B cell (primary cell): ENCODE measurements around the gene DYNLL1. TPM values are rescaled to one million over a fixed set of nuclear protein-coding genes. Genes with fewer than 3 reads are reported as not detected.

ENCODE experiments used
- ATAC-seq: fragments of 200-7000 bp; cut with Tn5 transposase; one replicate; pipeline ENCODE4 v1.10.0; 2021; ENCODE audit warnings: low read depth, mild to moderate bottlenecking, moderate number of reproducible peaks, moderate library complexity
- CTCF ChIA-PET: fragments of 350-600 bp; sonication (Branson Sonifier 250); formaldehyde crosslinking; loops from one replicate; lab custom pipeline; 2021; ENCODE audit warnings: antibody characterized with exemption, inconsistent platforms; lab: Charles Lee
- POLR2A ChIA-PET: fragments of 350-600 bp; sonication (Branson Sonifier 250); formaldehyde crosslinking; loops from one replicate; lab custom pipeline; 2021; ENCODE audit warnings: antibody characterized with exemption; lab: Charles Lee
- DNase-seq: peaks from one replicate; pipeline ENCODE4 v3.0.0; 2013
- H2AFZ ChIP-seq: 2 replicates; pipeline ENCODE4 v1.6.1; 2012; ENCODE audit warnings: mild to moderate bottlenecking, low read depth, low read length; ENCODE audit not compliant: insufficient read depth, poor library complexity, severe bottlenecking
- H3K27ac ChIP-seq, 2 donors: 1 replicate in 1 of 2; 2 replicates in 1 of 2; pipeline ENCODE4 v1.5.1; 2012 to 2013; ENCODE audit warnings: low read length in 2 of 2, mild to moderate bottlenecking in 2 of 2, moderate library complexity in 1 of 2
- H3K27me3 ChIP-seq, 4 experiments: fragments of 200-600 bp in 1 of 4; sonication (generic) in 1 of 4; replicated peaks in 1 of 4; 1 replicate in 2 of 4; 2 replicates in 2 of 4; pipeline versions ENCODE4 v1.6.1 to v1.7.0; 2013 to 2016; ENCODE audit warnings: low read length in 3 of 4, mild to moderate bottlenecking in 2 of 4, mixed read lengths in 1 of 4, moderate library complexity in 1 of 4; ENCODE audit not compliant: insufficient read depth in 4 of 4, control insufficient read depth in 3 of 4; ENCODE audit errors: control extremely low read depth in 1 of 4
- H3K36me3 ChIP-seq, 2 experiments: replicated peaks in 1 of 2; 1 replicate in 1 of 2; 2 replicates in 1 of 2; pipeline versions ENCODE4 v1.6.1 to v1.7.1; 2013; ENCODE audit warnings: low read length in 1 of 2; ENCODE audit not compliant: insufficient read depth in 2 of 2, control insufficient read depth in 1 of 2; ENCODE audit errors: control extremely low read depth in 1 of 2, extremely low read depth in 1 of 2
- H3K4me1 ChIP-seq, 2 donors: fragments of 200-600 bp in 1 of 2; sonication (generic) in 1 of 2; 1 replicate in 1 of 2; 2 replicates in 1 of 2; pipeline versions ENCODE4 v1.5.1 to v1.6.1; 2013 to 2017; ENCODE audit warnings: low read length in 2 of 2; ENCODE audit not compliant: control insufficient read depth in 2 of 2, insufficient read depth in 2 of 2
- H3K4me2 ChIP-seq: replicated peaks from 2 replicates; pipeline ENCODE3; 2012; ENCODE audit warnings: mild to moderate bottlenecking, low read depth, low read length; ENCODE audit not compliant: poor library complexity, severe bottlenecking
- H3K4me3 ChIP-seq, 5 experiments: fragments of 200-600 bp in 1 of 5; sonication (generic) in 1 of 5; 1 replicate in 3 of 5; 2 replicates in 2 of 5; pipeline versions ENCODE4 v1.5.1 to v1.7.0; 2011 to 2016; ENCODE audit warnings: low read length in 4 of 5, mild to moderate bottlenecking in 4 of 5, low read depth in 2 of 5, control low read depth in 1 of 5, moderate library complexity in 1 of 5; ENCODE audit not compliant: insufficient read depth in 1 of 5; ENCODE audit errors: control extremely low read depth in 1 of 5, extremely low read depth in 1 of 5
- H3K79me2 ChIP-seq: fragments of 200-600 bp; sonication (generic); one replicate; pipeline ENCODE4 v1.6.0; 2016; ENCODE audit warnings: low read length; ENCODE audit not compliant: control insufficient read depth, insufficient read depth
- H3K9ac ChIP-seq: fragments of 200-600 bp; sonication (generic); 2 replicates; pipeline ENCODE4 v1.6.1; 2017; ENCODE audit warnings: mild to moderate bottlenecking, low read length, moderate library complexity
- H3K9me3 ChIP-seq, 3 donors: one replicate each; pipeline versions ENCODE4 v1.6.1 to v1.7.1; 2013; ENCODE audit warnings: low read length in 2 of 3; ENCODE audit not compliant: control insufficient read depth in 2 of 3, insufficient read depth in 1 of 3; ENCODE audit errors: control extremely low read depth in 1 of 3
- H4K20me1 ChIP-seq: 2 replicates; pipeline ENCODE4 v1.6.0; 2012; ENCODE audit warnings: mild to moderate bottlenecking, low read length; ENCODE audit not compliant: insufficient read depth, control insufficient read depth, poor library complexity, severe bottlenecking
- H3K27ac Mint-ChIP-seq: one replicate; pipeline ENCODE4 v1.8.0; 2021; ENCODE audit warnings: mixed read lengths
- H3K27me3 Mint-ChIP-seq: one replicate; pipeline ENCODE4 v1.8.0; 2021; ENCODE audit warnings: mixed read lengths
- H3K4me1 Mint-ChIP-seq: one replicate; pipeline ENCODE4 v1.8.0; 2021; ENCODE audit warnings: mixed read lengths
- H3K4me3 Mint-ChIP-seq: one replicate; pipeline ENCODE4 v1.8.0; 2021; ENCODE audit warnings: mixed read lengths
- H3K9me3 Mint-ChIP-seq: one replicate; pipeline ENCODE4 v1.8.0; 2022; ENCODE audit warnings: mixed read lengths; ENCODE audit not compliant: insufficient read depth
- CTCF ChIP-seq: fragments of 200-600 bp; IDR thresholded peaks from one replicate; pipeline ENCODE4 v1.8.0; 2022; ENCODE audit warnings: antibody characterized with exemption, mild to moderate bottlenecking
- EZH2 ChIP-seq: IDR thresholded peaks from 2 replicates; pipeline ENCODE4 v1.6.1; 2012; ENCODE audit warnings: borderline replicate concordance, low read depth, mild to moderate bottlenecking, moderate library complexity, low read length; ENCODE audit not compliant: insufficient read depth, poor library complexity, severe bottlenecking
- WGBS: methylation state at CpG from one replicate; pipeline ENCODE4 v1.1.5; 2013; ENCODE audit warnings: missing lambda C conversion rate; ENCODE audit not compliant: insufficient coverage; 5-methylcytosine and 5-hydroxymethylcytosine counted together
- intact Hi-C: fragments of 100-400 bp; cut with micrococcal nuclease; formaldehyde crosslinking; loops from one replicate; pipeline ENCODE4 v1.10.0; 2022
- polyA plus RNA-seq: library from polyadenylated mRNA; depleted of rRNA; stranded (reverse); fragments of >200 nt; gene quantifications from 2 replicates; pipeline ENCODE4 v1.2.3, GENCODE V29; 2012
- total RNA-seq, 2 donors: library from RNA; stranded (reverse); fragments of 120-200 nt in 1 of 2; gene quantifications; 1 replicate in 1 of 2; 2 replicates in 1 of 2; pipeline versions ENCODE4 v1.2.3 to v1.2.4, GENCODE V29; 2013 to 2022

DYNLL1 gene
- total and polyA plus RNA-seq, 2 donors (not counting 1 experiment from before 2014, with no cell fraction given), result 116 to 132 TPM

- Histone ChIP-seq H3K4me3 (no peak overlapping the region), H3K9ac (no peak overlapping the region), H2AFZ (no peak overlapping the region), H3K4me1 (peaks cover 20% of the 10 kb centered on the region in 2 donors), H3K27me3 (no peaks in the 10 kb centered on the region), H3K27ac (no peak overlapping the region), H3K36me3 (peaks cover 8 to 47% of the 10 kb centered on the region in 2 experiments), H3K79me2 (peaks cover 89% of the 10 kb centered on the region), H4K20me1 (peaks cover 69% of the 10 kb centered on the region), H3K9me3 (no peaks in the 10 kb centered on the region), H3K4me2 (no peak overlapping the region)
- ATAC-seq (no peak), DNase-seq (peak; percentile 59)
- intact Hi-C loops, result loop anchor here (10.0 kb wide), 1 partner anchor 438 kb away; the partner anchor contains the start of gene SPPL3
- Mint-ChIP-seq H3K27ac (no peak overlapping the region), H3K9me3 (no peaks in the 10 kb centered on the region), H3K27me3 (no peaks in the 10 kb centered on the region), H3K4me3 (peak overlapping the region; percentile 40), H3K4me1 (peaks cover 33% of the 10 kb centered on the region)
- ChIA-PET POLR2A (interaction anchor here (0.6 kb wide), 2 partner anchors 106 to 221 kb away, joined by 3 to 8 read pairs; no protein-coding TSS in a partner anchor), CTCF (interaction anchor here (0.6 to 4.2 kb wide), 15 partner anchors 9 to 1454 kb away, joined by 3 to 39 read pairs (median 3); partner anchors contain the start of gene POP5)
- 75% methylated on average over 5 of the region's 8 CpGs for WGBS
- TF ChIP-seq CTCF, result peak; percentile 57
- no peak for TF ChIP-seq EZH2
Observed at GRCh38 chr12:120466560-120467315, 29.2 kb upstream of the DYNLL1 start.

GRCh38 chr12:120467439-120467838 is 28.5 kb upstream of the DYNLL1 start:
- Histone ChIP-seq H3K36me3 (peaks cover 8 to 40% of the 10 kb centered on the region in 2 experiments), H3K9me3 (no peaks in the 10 kb centered on the region), H4K20me1 (peaks cover 62% of the 10 kb centered on the region), H3K27ac (no peak overlapping the region), H3K4me2 (no peak overlapping the region), H3K4me1 (peaks cover 20% of the 10 kb centered on the region in 2 donors), H2AFZ (no peak overlapping the region), H3K9ac (no peak overlapping the region), H3K79me2 (peaks cover 86% of the 10 kb centered on the region), H3K4me3 (no peak overlapping the region), H3K27me3 (no peaks in the 10 kb centered on the region)
- ATAC-seq (no peak), DNase-seq (no peak)
- 94% methylated on average over 6 of the region's 6 CpGs for WGBS
- Mint-ChIP-seq H3K27me3 (no peaks in the 10 kb centered on the region), H3K4me1 (peaks cover 33% of the 10 kb centered on the region), H3K9me3 (no peaks in the 10 kb centered on the region), H3K4me3 (peak overlapping the region; percentile 91), H3K27ac (no peak overlapping the region)
- no peak for TF ChIP-seq EZH2
- TF ChIP-seq CTCF, result no peak
- intact Hi-C loops, result loop anchor here (10.0 kb wide), 1 partner anchor 437 kb away; the partner anchor contains the start of gene SPPL3
- CTCF ChIA-PET, result interaction anchor here (1.1 to 4.2 kb wide), 9 partner anchors 9 to 868 kb away, joined by 3 to 39 read pairs (median 7); no protein-coding TSS in a partner anchor
- POLR2A ChIA-PET, result interaction anchor here (0.6 to 0.7 kb wide), 3 partner anchors 15 to 107 kb away, joined by 3 to 5 read pairs (median 5); no protein-coding TSS in a partner anchor
